T-helper 2 cell (primary cell): ENCODE data around the gene ZSCAN10.
"Not testable (repeated sequence)": the region's sequence is repeated elsewhere in the genome, so short reads cannot be mapped to it uniquely, and the experiment has no call there.

ENCODE experiments used
- DNase-seq, 5 experiments: peaks; one replicate each; pipeline versions ENCODE4 v3.0.0 to v3.0.0-alpha.2; 2012 to 2022

ZSCAN10 gene

DNA sequence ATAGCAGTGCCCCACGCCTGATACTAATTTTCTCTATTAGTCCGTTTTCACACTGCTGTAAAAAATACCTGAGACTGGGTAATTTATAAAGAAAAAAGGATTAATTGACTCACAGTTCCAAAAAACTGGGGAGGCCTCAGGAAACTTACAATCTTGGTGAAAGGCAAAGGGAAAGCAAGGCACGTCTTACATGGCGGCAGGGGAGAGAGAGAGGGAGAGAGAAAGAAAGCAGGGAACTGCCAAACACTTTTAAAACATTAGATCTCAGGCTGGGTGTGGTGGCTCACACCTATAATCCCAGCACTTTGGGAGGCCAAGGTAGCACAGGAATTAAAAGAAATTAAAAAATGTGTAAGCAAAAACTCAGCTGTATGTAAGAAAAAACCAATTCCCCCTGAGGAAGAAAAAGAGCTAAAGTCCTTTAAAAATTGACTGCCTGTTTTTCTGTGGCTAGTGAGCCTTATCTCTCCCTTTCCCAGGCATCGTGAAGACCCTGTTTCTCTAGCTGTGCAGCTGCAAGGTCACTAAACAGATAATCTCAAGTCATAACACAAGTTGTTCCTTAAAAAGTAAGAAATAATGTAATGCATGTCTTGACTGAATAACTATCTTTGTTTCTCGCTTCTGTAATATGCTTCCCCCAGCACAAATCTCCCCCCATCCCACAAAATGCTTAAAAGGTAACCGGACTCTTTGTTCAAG lies 14.0 kb downstream of the ZSCAN10 start:
- DNase-seq, result no peak

DNA sequence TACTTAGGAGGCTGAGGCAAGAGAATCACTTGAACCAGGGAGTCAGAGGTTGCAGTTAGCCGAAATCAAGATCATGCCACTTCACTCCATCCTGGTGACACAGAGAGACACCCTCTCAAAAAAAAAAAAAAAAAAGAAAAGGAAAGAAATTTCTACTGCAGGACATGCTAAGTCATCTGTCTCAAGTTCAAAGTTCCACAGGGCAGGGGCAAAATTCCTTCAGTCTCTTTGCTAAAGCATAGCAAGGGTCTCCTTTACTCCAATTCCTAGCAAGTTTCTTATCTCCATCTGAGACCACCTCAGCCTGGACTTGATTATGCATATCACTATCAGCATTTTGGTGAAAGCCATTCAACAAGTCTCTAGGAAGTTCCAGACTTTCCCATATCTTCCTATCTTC lies 14.6 kb downstream of the ZSCAN10 start:
- no peak for DNase-seq

- not testable (repeated sequence) for DNase-seq
Observed at GRCh38 chr16:3083408-3083807, 15.7 kb downstream of the ZSCAN10 start.

- DNase-seq, result not testable (repeated sequence)
Observed at GRCh38 chr16:3081957-3082356, 17.1 kb downstream of the ZSCAN10 start.

- DNase-seq, result no peak
Observed at GRCh38 chr16:3080024-3080423, 19.1 kb downstream of the ZSCAN10 start.

DNA sequence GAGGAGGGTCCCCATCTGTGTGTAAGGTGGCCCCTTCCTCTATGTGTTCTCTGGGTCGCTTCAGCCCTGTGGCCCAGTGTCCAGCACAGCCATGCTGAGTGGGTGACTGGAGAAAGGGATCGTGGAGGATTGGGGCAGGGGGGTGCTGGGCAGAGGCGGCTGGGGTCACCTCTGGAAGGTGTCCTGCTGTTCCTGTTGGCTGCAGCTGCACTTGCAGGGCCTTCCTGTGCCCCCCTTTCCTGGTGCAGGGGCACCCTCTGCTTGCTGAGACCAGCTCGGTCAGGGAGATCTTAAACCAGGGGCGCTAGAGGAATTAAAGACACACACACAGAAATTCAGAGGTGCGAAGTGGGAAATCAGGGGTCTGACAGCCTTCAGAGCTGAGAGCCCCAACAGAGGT lies 22.5 kb downstream of the ZSCAN10 start:
- DNase-seq, result no peak

- DNase-seq, result peak in 1 of 5 experiments; percentile 55
Observed at GRCh38 chr16:3075946-3076345, 23.1 kb downstream of the ZSCAN10 start.

DNA sequence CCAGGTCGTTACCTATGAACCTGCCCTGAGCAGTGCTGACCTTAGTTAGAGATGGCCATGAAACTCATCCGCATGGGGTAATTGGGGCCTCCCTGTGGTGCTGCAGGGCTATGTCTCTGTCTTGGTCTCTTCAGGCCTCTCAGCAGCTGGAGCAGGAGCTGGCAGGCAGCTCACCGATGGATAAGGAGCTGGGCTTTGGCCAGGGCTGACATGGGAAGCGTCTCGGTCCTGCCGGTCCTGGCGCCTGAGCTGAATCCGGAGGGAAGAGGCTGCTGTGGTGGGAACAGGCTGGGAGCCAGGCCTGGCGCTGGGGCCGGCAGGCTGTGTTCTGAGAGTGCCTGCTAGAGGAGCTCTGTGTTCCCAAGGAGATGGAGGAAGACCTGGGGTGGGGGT lies 23.6 kb downstream of the ZSCAN10 start:
- peak in 1 of 5 experiments; percentile 68 for DNase-seq

GRCh38 chr16:3074860-3075522 lies 24.1 kb downstream of the ZSCAN10 start:
- DNase-seq, result peak; percentile 38 to 99 (median 77)

DNA sequence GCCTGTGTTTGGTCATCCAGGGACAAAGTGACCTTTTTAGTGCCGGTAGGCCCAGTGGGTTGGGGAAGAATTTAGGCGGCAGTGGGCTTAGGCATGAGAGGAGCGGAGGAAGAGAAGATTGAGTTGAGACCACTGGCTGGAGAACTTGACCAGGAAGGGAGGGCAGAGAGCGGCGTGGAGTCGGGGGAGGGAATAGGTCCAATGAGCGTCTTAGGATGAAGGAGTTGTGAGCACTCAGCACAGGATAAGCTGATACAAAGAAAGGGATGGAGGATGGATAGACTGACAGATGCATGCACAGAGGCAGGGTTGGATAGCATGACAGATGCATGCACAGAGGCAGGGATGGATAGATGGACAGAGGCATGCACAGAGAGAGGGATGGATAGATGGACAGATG lies 25.6 kb downstream of the ZSCAN10 start:
- peak in 1 of 5 experiments; percentile 48 for DNase-seq

- peak in 2 of 5 experiments; percentile 49 to 69 for DNase-seq
Observed at GRCh38 chr16:3072576-3073263, 26.4 kb downstream of the ZSCAN10 start.

DNA sequence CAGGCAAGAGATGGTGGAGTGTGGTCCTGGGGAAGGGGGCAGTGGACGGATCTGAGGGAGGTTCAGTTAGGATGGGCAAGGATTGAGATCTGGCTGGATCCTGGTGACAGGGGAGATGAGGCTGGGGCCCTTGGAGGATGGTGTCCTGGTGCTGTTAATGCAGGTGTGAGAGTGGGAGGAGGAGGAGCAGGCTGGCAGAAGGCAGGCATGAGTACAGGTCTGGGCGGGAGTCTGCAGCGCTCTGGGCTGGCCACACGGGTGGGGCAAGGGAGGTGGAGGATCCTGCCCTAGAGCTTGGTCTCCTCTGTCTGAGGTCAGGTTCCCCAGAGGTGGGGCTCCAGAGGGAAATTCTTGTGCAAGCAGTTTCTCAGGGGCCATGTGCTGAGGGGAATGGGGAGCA lies 26.9 kb downstream of the ZSCAN10 start:
- peak in 1 of 5 experiments; percentile 77 for DNase-seq

- peak in 1 of 5 experiments; percentile 50 for DNase-seq
Observed at GRCh38 chr16:3071655-3072054, 27.4 kb downstream of the ZSCAN10 start.

DNA sequence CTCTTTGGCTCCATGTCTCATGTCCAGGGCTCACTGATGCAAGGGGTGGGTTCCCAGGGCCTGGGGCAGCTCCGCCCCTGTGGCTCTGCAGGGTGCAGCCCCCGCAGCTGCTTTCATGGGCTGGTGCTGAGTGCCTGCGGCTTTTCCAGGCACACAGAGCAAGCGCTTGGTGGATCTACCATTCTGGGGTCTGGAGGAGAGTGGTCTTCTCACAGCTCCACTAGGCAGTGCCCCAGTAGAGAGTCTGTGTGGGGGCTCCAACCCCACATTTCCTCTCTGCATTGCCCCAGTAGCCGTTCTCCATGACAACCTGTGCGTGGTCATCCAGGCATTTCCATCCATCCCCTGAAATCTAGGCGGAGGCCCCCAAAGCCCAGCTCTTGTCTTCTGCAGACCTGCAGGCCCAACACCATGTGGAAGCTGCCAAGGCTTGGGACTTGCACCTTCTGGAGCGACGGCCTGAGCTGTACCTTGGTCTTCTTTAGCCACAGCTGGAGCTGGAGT lies 28.4 kb downstream of the ZSCAN10 start:
- peak in 1 of 5 experiments; percentile 53 for DNase-seq

DNA sequence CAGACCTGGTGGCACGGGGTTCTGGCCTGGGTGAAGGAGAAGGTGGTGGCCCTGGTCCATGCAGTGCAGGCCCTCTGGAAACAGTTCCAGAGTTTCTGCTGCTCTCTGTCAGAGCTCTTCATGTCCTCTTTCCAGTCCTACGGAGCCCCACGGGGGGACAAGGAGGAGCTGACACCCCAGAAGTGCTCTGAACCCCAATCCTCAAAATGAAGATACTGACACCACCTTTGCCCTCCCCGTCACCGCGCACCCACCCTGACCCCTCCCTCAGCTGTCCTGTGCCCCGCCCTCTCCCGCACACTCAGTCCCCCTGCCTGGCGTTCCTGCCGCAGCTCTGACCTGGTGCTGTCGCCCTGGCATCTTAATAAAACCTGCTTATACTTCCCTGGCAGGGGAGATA lies 29.9 kb downstream of the ZSCAN10 start:
- not testable (repeated sequence) for DNase-seq

- peak in 1 of 5 experiments; percentile 69 for DNase-seq
Observed at GRCh38 chr16:3068487-3068886, 30.6 kb downstream of the ZSCAN10 start.

DNA sequence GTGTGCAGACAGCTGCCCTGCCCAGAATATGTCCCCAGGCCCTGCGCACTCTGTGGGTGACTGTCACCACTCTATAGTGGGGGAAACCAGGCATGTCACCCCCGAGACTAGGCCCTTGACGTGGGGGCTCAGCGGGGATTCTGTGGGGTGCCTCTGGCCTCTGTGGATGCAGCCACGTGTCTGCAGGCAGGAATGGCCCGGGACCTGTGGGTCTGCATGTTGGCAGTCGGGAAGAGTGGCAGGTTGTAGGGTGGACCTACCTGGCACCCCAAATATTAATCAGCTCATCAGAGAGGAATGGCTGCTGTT lies 32.7 kb downstream of the ZSCAN10 start:
- DNase-seq, result peak in 1 of 5 experiments; percentile 40

- peak in 1 of 5 experiments; percentile 47 for DNase-seq
Observed at GRCh38 chr16:3065742-3066439, 33.2 kb downstream of the ZSCAN10 start.

DNA sequence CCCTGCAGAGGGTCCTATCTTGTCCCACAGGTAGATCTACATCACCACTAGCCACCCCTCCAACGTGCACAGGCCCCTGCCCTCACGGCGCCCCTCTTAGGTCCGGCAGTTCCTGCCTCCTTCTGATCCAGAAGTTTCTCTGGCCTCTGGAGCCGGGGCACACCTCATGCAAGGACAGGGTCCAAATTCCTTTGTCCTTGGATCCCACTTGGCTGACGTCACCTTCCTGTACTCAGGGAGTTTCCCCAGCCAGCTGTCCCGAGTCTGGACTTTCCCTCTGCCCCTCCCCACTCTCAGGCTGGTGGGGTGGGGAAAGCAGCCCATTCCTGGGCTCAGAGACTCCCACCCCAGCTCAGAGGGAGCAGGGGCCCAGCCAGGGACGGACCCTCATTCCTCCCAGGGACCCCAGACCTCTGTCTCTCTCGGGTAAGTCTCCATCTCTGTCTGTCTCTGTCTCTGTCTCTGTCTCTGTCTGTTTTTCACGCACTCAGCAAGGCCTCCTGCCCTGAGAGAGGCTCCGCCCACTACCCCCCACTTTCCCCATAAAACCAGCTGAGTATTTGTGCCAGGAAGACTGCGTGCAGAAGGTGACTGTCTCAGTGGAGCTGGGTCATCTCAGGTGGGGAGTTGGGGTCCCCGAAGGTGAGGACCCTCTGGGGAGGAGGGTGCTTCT lies 33.9 kb downstream of the ZSCAN10 start, which contains the start of gene IL32:
TSS of gene IL32 (plus strand) at position 572 of the 673 bp plus-strand sequence. CDS start 172 bp downstream, outside the sequence.
- DNase-seq, result peak in 4 of 5 experiments; percentile 52 to 90 (median 60)

GRCh38 chr16:3063625-3064386 lies 35.3 kb downstream of the ZSCAN10 start:
- DNase-seq, result no peak

GRCh38 chr16:3062553-3062952 lies 36.5 kb downstream of the ZSCAN10 start:
- DNase-seq, result no peak
